HL-60 (cell line): ENCODE data around the gene OR6B1.
"Not testable (repeated sequence)": the region's sequence is repeated elsewhere in the genome, so short reads cannot be mapped to it uniquely, and the experiment has no call there.

Source experiments
- GABPA ChIP-seq: IDR thresholded peaks from 2 replicates; pipeline ENCODE4 v1.6.1; 2012; ENCODE audit warnings: low read depth
- POLR2AphosphoS5 ChIP-seq: IDR thresholded peaks from 2 replicates; pipeline ENCODE4 v1.6.1; 2012; ENCODE audit warnings: low read depth
- REST ChIP-seq: IDR thresholded peaks from 2 replicates; pipeline ENCODE4 v1.6.1; 2012; ENCODE audit warnings: low read depth; ENCODE audit not compliant: insufficient replicate concordance
- TF ChIP-seq, protein P1 (sequence below): IDR thresholded peaks from one replicate; pipeline ENCODE4 v1.5.1; 2011; ENCODE audit warnings: low read length, control low read depth, inconsistent platforms; ENCODE audit not compliant: insufficient read depth

GRCh38 chr7:144050884-144051283 is 50.8 kb downstream of the OR6B1 start:
- TF ChIP-seq, protein P1, sequence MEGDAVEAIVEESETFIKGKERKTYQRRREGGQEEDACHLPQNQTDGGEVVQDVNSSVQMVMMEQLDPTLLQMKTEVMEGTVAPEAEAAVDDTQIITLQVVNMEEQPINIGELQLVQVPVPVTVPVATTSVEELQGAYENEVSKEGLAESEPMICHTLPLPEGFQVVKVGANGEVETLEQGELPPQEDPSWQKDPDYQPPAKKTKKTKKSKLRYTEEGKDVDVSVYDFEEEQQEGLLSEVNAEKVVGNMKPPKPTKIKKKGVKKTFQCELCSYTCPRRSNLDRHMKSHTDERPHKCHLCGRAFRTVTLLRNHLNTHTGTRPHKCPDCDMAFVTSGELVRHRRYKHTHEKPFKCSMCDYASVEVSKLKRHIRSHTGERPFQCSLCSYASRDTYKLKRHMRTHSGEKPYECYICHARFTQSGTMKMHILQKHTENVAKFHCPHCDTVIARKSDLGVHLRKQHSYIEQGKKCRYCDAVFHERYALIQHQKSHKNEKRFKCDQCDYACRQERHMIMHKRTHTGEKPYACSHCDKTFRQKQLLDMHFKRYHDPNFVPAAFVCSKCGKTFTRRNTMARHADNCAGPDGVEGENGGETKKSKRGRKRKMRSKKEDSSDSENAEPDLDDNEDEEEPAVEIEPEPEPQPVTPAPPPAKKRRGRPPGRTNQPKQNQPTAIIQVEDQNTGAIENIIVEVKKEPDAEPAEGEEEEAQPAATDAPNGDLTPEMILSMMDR: not testable (repeated sequence)
- not testable (repeated sequence) for TF ChIP-seq REST, GABPA, POLR2AphosphoS5
